Endodermal cell (in vitro differentiated cells): ENCODE results near the gene GRID1. TPM values are rescaled to one million over a fixed set of nuclear protein-coding genes. Genes with fewer than 3 reads are reported as not detected.
A peak's percentile ranks its signal among the peaks of the same experiment; 100 is the strongest.

Experiments
- DNase-seq: peaks from one replicate; pipeline ENCODE4 v3.0.0-alpha.2; 2017
- H3K27ac ChIP-seq: 2 replicates; pipeline ENCODE4 v1.5.1; 2013; ENCODE audit warnings: mild to moderate bottlenecking, low read depth, low read length, moderate library complexity
- H3K27me3 ChIP-seq: 2 replicates; pipeline ENCODE4 v1.6.1; 2013; ENCODE audit warnings: mild to moderate bottlenecking, low read length, moderate library complexity; ENCODE audit not compliant: insufficient read depth, control insufficient read depth, poor library complexity, severe bottlenecking
- H3K36me3 ChIP-seq: 2 replicates; pipeline ENCODE4 v1.7.0; 2013; ENCODE audit warnings: mild to moderate bottlenecking, low read length, moderate library complexity; ENCODE audit not compliant: control insufficient read depth, insufficient read depth
- H3K4me1 ChIP-seq: one replicate; pipeline ENCODE4 v1.7.0; 2013; ENCODE audit warnings: low read length; ENCODE audit not compliant: control insufficient read depth, insufficient read depth
- H3K4me3 ChIP-seq: 2 replicates; pipeline ENCODE4 v1.5.1; 2013; ENCODE audit warnings: mild to moderate bottlenecking, low read length, moderate library complexity
- H3K9ac ChIP-seq: 2 replicates; pipeline ENCODE4 v1.6.1; 2013; ENCODE audit warnings: mild to moderate bottlenecking, low read length, moderate library complexity; ENCODE audit not compliant: poor library complexity, severe bottlenecking; ENCODE audit errors: extremely low read depth
- H3K9me3 ChIP-seq: 2 replicates; pipeline ENCODE4 v1.6.1; 2013; ENCODE audit warnings: mild to moderate bottlenecking, low read length, moderate library complexity; ENCODE audit not compliant: control insufficient read depth
- H3K27ac Mint-ChIP-seq: 2 replicates; pipeline ENCODE4 v1.8.0; 2020; ENCODE audit warnings: mixed read lengths
- H3K27me3 Mint-ChIP-seq: 2 replicates; pipeline ENCODE4 v1.8.0; 2021; ENCODE audit warnings: mild to moderate bottlenecking, mixed read lengths; ENCODE audit not compliant: insufficient read depth
- H3K36me3 Mint-ChIP-seq: 2 replicates; pipeline ENCODE4 v1.8.0; 2020; ENCODE audit warnings: low read depth, mixed read lengths
- H3K4me1 Mint-ChIP-seq: 2 replicates; pipeline ENCODE4 v1.8.0; 2020; ENCODE audit warnings: mixed read lengths
- H3K4me3 Mint-ChIP-seq: 2 replicates; pipeline ENCODE4 v1.8.0; 2020; ENCODE audit warnings: mild to moderate bottlenecking, moderate library complexity, mixed read lengths
- H3K9me3 Mint-ChIP-seq: 2 replicates; pipeline ENCODE4 v1.8.0; 2020; ENCODE audit warnings: mild to moderate bottlenecking, mixed read lengths
- CTCF ChIP-seq: fragments of 200-600 bp; sonication (generic); conservative IDR thresholded peaks from 2 replicates; pipeline ENCODE4 v1.5.0; 2021; ENCODE audit warnings: antibody characterized with exemption, mild to moderate bottlenecking
- WGBS, 2 experiments: methylation state at CpG; one replicate each; pipeline versions ENCODE4 v1.1.5 to v1.1.7; 2013; ENCODE audit warnings: missing lambda C conversion rate in 2 of 2, mixed read lengths in 1 of 2; ENCODE audit not compliant: insufficient coverage in 1 of 2, insufficient read length in 1 of 2; 5-methylcytosine and 5-hydroxymethylcytosine counted together
- total RNA-seq, 2 donors: library from RNA; stranded (reverse); fragmentation: NEBNext Ultra II Directional in 1 of 2; extraction: Animal tissue kit (Norgen Biotek cat#: 25700) in 1 of 2; gene quantifications; 2 replicates in 1 of 2; 3 replicates in 1 of 2; pipeline ENCODE4 v1.2.1, GENCODE V29; 2021

The GRID1 gene
- total RNA-seq, 2 donors from 2014 or later = 0.13 to 0.53 TPM

- H3K4me1 ChIP-seq = peaks cover 15% of the 10 kb centered on the region
- peak; percentile 44 for DNase-seq
- H3K27me3 ChIP-seq = no peaks in the 10 kb centered on the region
- H3K27ac ChIP-seq = no peak overlapping the region
- H3K4me3 ChIP-seq = no peak overlapping the region
- 76% methylated on average over 2 of the region's 2 CpGs; no CpG with 5 or more reads in 1 of the 2 experiments for WGBS, 2 experiments
- no peaks in the 10 kb centered on the region for H3K36me3 ChIP-seq
- H3K27me3 Mint-ChIP-seq = peaks cover 2% of the 10 kb centered on the region
- H3K9me3 Mint-ChIP-seq = peaks cover 2% of the 10 kb centered on the region
- no peak for TF ChIP-seq CTCF
- H3K9ac ChIP-seq = no peak overlapping the region
- no peaks in the 10 kb centered on the region for H3K36me3 Mint-ChIP-seq
- H3K4me1 Mint-ChIP-seq = peaks cover 41% of the 10 kb centered on the region
- H3K9me3 ChIP-seq = peaks cover 5% of the 10 kb centered on the region
- peak overlapping the region; percentile 83 for H3K27ac Mint-ChIP-seq
- no peak overlapping the region for H3K4me3 Mint-ChIP-seq
Observed at GRCh38 chr10:86257683-86258082, 108.9 kb downstream of the GRID1 start.

- Mint-ChIP-seq H3K4me1 (peaks cover 47% of the 10 kb centered on the region), H3K36me3 (no peaks in the 10 kb centered on the region), H3K4me3 (no peak overlapping the region), H3K27ac (no peak overlapping the region), H3K9me3 (peaks cover 2% of the 10 kb centered on the region), H3K27me3 (peaks cover 2% of the 10 kb centered on the region)
- Histone ChIP-seq H3K4me1 (peaks cover 22% of the 10 kb centered on the region), H3K27me3 (no peaks in the 10 kb centered on the region), H3K27ac (no peak overlapping the region), H3K9ac (no peak overlapping the region), H3K9me3 (peaks cover 5% of the 10 kb centered on the region), H3K36me3 (no peaks in the 10 kb centered on the region), H3K4me3 (no peak overlapping the region)
- WGBS, 2 experiments = 82 to 93% methylated on average over 3 to 4 of the region's 4 CpGs
- TF ChIP-seq CTCF = no peak
- peak; percentile 29 for DNase-seq
Observed at GRCh38 chr10:86256690-86257315, 109.8 kb downstream of the GRID1 start.

GRCh38 chr10:86255405-86256251 lies 111.0 kb downstream of the GRID1 start:
- H3K27ac ChIP-seq = no peak overlapping the region
- Mint-ChIP-seq H3K9me3 (peaks cover 5% of the 10 kb centered on the region), H3K4me3 (no peak overlapping the region), H3K36me3 (no peaks in the 10 kb centered on the region), H3K27me3 (peaks cover 2% of the 10 kb centered on the region), H3K4me1 (peaks cover 49% of the 10 kb centered on the region), H3K27ac (no peak overlapping the region)
- DNase-seq = peak; percentile 32
- no peak overlapping the region for H3K9ac ChIP-seq
- H3K9me3 ChIP-seq = peaks cover 5% of the 10 kb centered on the region
- no peaks in the 10 kb centered on the region for H3K36me3 ChIP-seq
- no peak overlapping the region for H3K4me3 ChIP-seq
- no peak for TF ChIP-seq CTCF
- WGBS, 2 experiments = 86 to 89% methylated on average over 6 to 14 of the region's 14 CpGs
- no peaks in the 10 kb centered on the region for H3K27me3 ChIP-seq
- H3K4me1 ChIP-seq = peaks cover 19% of the 10 kb centered on the region
